Vagina (tissue), 2 donors: Measurements from ENCODE around the gene SERPINB2. TPM values are rescaled to one million over a fixed set of nuclear protein-coding genes. Genes with fewer than 3 reads are reported as not detected.
"Not testable (repeated sequence)": the region's sequence is repeated elsewhere in the genome, so short reads cannot be mapped to it uniquely, and the experiment has no call there.

Experiments
- DNase-seq, 2 donors: peaks; one replicate each; pipeline ENCODE4 v3.0.0-alpha.2; 2017; ENCODE audit errors: extremely low spot score in 2 of 2
- H3K27ac ChIP-seq: fragments of 200-600 bp; sonication (generic); one replicate; pipeline ENCODE4 v1.5.1; 2019
- H3K27me3 ChIP-seq: fragments of 200-600 bp; sonication (generic); one replicate; pipeline ENCODE4 v1.5.1; 2019
- H3K36me3 ChIP-seq, 2 donors: fragments of 200-600 bp; sonication (generic); one replicate each; pipeline ENCODE4 v1.5.1; 2017 to 2019
- H3K4me1 ChIP-seq: fragments of 200-600 bp; sonication (generic); one replicate; pipeline ENCODE4 v1.5.1; 2019
- H3K4me3 ChIP-seq, 2 donors: fragments of 200-600 bp; sonication (generic); 1 replicate in 1 of 2; 2 replicates in 1 of 2; pipeline ENCODE4 v1.5.1; 2016 to 2019
- H3K9me3 ChIP-seq: fragments of 200-600 bp; sonication (generic); one replicate; pipeline ENCODE4 v1.5.1; 2019
- CTCF ChIP-seq, 3 experiments: fragments of 450-650 bp in 2 of 3; fragments of 200-600 bp in 1 of 3; sonication (generic) in 1 of 3; IDR thresholded peaks; one replicate each; pipeline ENCODE4 v1.5.1; 2017 to 2019; ENCODE audit warnings: antibody characterized with exemption in 3 of 3, mild to moderate bottlenecking in 2 of 3, moderate library complexity in 2 of 3
- POLR2A ChIP-seq, 2 donors: fragments of 450-650 bp; IDR thresholded peaks; one replicate each; pipeline ENCODE4 v1.6.1; 2017; ENCODE audit warnings: antibody characterized with exemption in 2 of 2, mild to moderate bottlenecking in 2 of 2, moderate library complexity in 2 of 2
- POLR2AphosphoS5 ChIP-seq, 2 donors: sonication (generic); formaldehyde crosslinking; IDR thresholded peaks; one replicate each; pipeline ENCODE4 v1.9.0; 2017; ENCODE audit warnings: antibody characterized with exemption in 2 of 2, mild to moderate bottlenecking in 2 of 2, low read depth in 1 of 2; ENCODE audit not compliant: insufficient read depth in 1 of 2
- intact Hi-C: fragments of 100-400 bp; cut with DNase I; formaldehyde crosslinking; loops from one replicate; pipeline ENCODE4 v1.15.1; 2023
- total RNA-seq: library from RNA; depleted of rRNA; stranded (reverse); fragments of >200 nt; gene quantifications from one replicate; pipeline ENCODE4 v1.2.3, GENCODE V29; 2016

Gene SERPINB2
- total RNA-seq, 1 donor from 2014 or later: 25.5 TPM

- Histone ChIP-seq H3K4me3 (no peak overlapping the region), H3K4me1 (no peaks in the 10 kb centered on the region), H3K27ac (no peak overlapping the region), H3K36me3 (no peaks in the 10 kb centered on the region), H3K9me3 (no peaks in the 10 kb centered on the region), H3K27me3 (no peaks in the 10 kb centered on the region)
- no peak for TF ChIP-seq CTCF (IDR thresholded peaks at IDR 0.05)
- TF ChIP-seq POLR2A (IDR thresholded peaks at IDR 0.05): no peak
- no peak for TF ChIP-seq POLR2AphosphoS5 (IDR thresholded peaks at IDR 0.05; ENCODE audit: insufficient read depth in 1 of 2, low read depth in 1 of 2)
- no peak for DNase-seq
- intact Hi-C loops: no loop called here
Observed at GRCh38 chr18:63908858-63909257, 21.4 kb downstream of the SERPINB2 start.

- intact Hi-C loops: no loop called here
- no peak overlapping the region for H3K27ac ChIP-seq
Observed at GRCh38 chr18:63909870-63910269, 22.4 kb downstream of the SERPINB2 start.

GRCh38 chr18:63917817-63918216, 30.3 kb downstream of the SERPINB2 start:
- intact Hi-C loops: no loop called here
- DNase-seq: no peak
- no peaks in the 10 kb centered on the region for H3K4me1 ChIP-seq
- no peaks in the 10 kb centered on the region for H3K9me3 ChIP-seq
- TF ChIP-seq CTCF (IDR thresholded peaks at IDR 0.05) (no peak), POLR2A (IDR thresholded peaks at IDR 0.05) (no peak), POLR2AphosphoS5 (IDR thresholded peaks at IDR 0.05; ENCODE audit: insufficient read depth in 1 of 2, low read depth in 1 of 2) (no peak)
- H3K4me3 ChIP-seq: no peak overlapping the region
- H3K27me3 ChIP-seq: no peaks in the 10 kb centered on the region
- H3K27ac ChIP-seq: no peak overlapping the region
- H3K36me3 ChIP-seq: no peaks in the 10 kb centered on the region

More at GRCh38 chr18:63909870-63910269, 22.4 kb downstream of the SERPINB2 start:
- H3K27me3 ChIP-seq: no peaks in the 10 kb centered on the region
- no peaks in the 10 kb centered on the region for H3K4me1 ChIP-seq
- no peak for DNase-seq
- no peaks in the 10 kb centered on the region for H3K36me3 ChIP-seq
- no peaks in the 10 kb centered on the region for H3K9me3 ChIP-seq
- TF ChIP-seq POLR2AphosphoS5 (IDR thresholded peaks at IDR 0.05; ENCODE audit: insufficient read depth in 1 of 2, low read depth in 1 of 2): no peak
- no peak for TF ChIP-seq POLR2A (IDR thresholded peaks at IDR 0.05)
- no peak for TF ChIP-seq CTCF (IDR thresholded peaks at IDR 0.05)
- no peak overlapping the region for H3K4me3 ChIP-seq

- no peaks in the 10 kb centered on the region for H3K4me1 ChIP-seq
- no peak for DNase-seq
- H3K27ac ChIP-seq: no peak overlapping the region
- TF ChIP-seq CTCF (IDR thresholded peaks at IDR 0.05) (no peak), POLR2A (IDR thresholded peaks at IDR 0.05) (no peak), POLR2AphosphoS5 (IDR thresholded peaks at IDR 0.05; ENCODE audit: insufficient read depth in 1 of 2, low read depth in 1 of 2) (no peak)
- H3K27me3 ChIP-seq: no peaks in the 10 kb centered on the region
- no peak overlapping the region for H3K4me3 ChIP-seq
- intact Hi-C loops: no loop called here
- H3K36me3 ChIP-seq: no peaks in the 10 kb centered on the region
- H3K9me3 ChIP-seq: no peaks in the 10 kb centered on the region
Observed at GRCh38 chr18:63922049-63922448, 34.5 kb downstream of the SERPINB2 start.

- Histone ChIP-seq H3K27me3 (no peaks in the 10 kb centered on the region), H3K36me3 (no peaks in the 10 kb centered on the region), H3K4me1 (no peaks in the 10 kb centered on the region), H3K27ac (no peak overlapping the region), H3K4me3 (no peak overlapping the region), H3K9me3 (no peaks in the 10 kb centered on the region)
- intact Hi-C loops: no loop called here
- no peak for DNase-seq
- no peak for TF ChIP-seq POLR2A (IDR thresholded peaks at IDR 0.05)
Observed at GRCh38 chr18:63924551-63924950, 37.0 kb downstream of the SERPINB2 start.

- TF ChIP-seq POLR2A (IDR thresholded peaks at IDR 0.05) (no peak), POLR2AphosphoS5 (IDR thresholded peaks at IDR 0.05; ENCODE audit: insufficient read depth in 1 of 2, low read depth in 1 of 2) (no peak), CTCF (IDR thresholded peaks at IDR 0.05) (no peak)
- DNase-seq: no peak
- H3K4me1 ChIP-seq: no peaks in the 10 kb centered on the region
- H3K9me3 ChIP-seq: no peaks in the 10 kb centered on the region
- H3K27ac ChIP-seq: no peak overlapping the region
- no peaks in the 10 kb centered on the region for H3K27me3 ChIP-seq
- H3K4me3 ChIP-seq: no peak overlapping the region
- H3K36me3 ChIP-seq: no peaks in the 10 kb centered on the region
- intact Hi-C loops: no loop called here
Observed at GRCh38 chr18:63928331-63928730, 40.8 kb downstream of the SERPINB2 start.

- not testable (repeated sequence) for H3K4me1 ChIP-seq
Observed at GRCh38 chr18:63929369-63929768, 41.9 kb downstream of the SERPINB2 start.

More at GRCh38 chr18:63929369-63929768, 41.9 kb downstream of the SERPINB2 start:
- H3K9me3 ChIP-seq, H3K36me3 ChIP-seq, H3K4me3 ChIP-seq, DNase-seq, intact Hi-C loops, H3K27me3 ChIP-seq, H3K27ac ChIP-seq: not testable (repeated sequence)
